Measurements from ENCODE around the gene SHISA9.

Gene SHISA9

DNA sequence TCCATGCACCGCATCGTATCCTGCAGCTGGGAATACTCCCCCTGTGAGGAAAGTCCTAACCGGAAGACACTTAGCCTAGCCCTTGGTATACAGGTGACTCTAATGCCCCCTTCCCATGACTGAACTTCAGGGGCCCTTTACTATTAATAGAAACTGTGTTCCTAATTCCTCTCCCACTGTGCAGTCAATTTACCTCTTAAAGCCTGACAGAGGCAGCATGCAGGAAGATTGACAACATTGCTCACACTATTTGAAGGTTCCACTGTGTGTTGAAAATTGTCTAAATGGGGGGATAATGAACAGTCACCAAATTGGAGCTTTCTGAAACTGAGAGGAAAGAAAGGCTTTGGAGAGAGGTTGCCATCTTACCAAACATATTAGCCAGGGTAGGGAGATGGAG is 222.6 kb downstream of the SHISA9 start:
- no peak for DNase-seq (ENCODE audit: low spot score)

DNA sequence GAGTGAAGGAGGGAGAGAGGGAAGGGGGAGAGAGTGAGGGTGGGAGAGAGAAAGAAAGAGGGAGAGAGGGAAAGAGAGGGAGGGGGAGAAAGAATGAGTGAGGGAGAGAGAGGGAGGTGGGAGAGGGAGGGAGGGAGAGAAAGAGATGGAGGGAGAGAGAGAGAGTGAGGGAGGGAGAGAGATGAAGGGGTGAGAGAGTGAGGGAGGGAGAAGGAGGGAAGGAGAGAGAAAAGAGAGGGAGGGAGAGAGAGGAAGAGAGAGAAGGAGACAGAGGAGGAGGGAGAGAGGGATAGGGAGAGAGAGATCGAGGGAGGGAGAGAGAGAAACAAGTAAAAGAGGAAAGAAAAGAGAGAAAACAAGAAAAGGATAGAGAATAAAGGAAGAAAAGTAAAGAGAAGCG is 225.7 kb downstream of the SHISA9 start:
- DNase-seq (ENCODE audit: low spot score) = no peak

DNA sequence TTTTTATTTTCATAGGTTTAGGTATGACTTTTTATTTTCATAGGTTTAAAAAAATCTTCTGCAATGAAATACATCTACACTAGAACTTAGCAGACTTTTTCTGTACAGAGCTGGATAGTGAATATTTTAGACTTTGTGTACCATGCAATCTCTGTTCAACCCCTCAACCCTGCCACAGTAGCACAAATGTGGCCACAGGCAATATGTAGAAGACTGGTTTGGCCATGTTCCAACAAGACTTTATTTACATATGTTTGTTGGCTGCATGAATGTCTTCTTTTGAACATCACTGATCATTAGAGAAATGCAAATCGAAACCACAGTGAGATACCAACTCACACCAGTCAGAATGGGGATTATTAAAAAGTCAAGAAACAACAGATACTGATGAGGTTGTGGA is 229.2 kb downstream of the SHISA9 start:
- DNase-seq (ENCODE audit: low spot score) = no peak

DNA sequence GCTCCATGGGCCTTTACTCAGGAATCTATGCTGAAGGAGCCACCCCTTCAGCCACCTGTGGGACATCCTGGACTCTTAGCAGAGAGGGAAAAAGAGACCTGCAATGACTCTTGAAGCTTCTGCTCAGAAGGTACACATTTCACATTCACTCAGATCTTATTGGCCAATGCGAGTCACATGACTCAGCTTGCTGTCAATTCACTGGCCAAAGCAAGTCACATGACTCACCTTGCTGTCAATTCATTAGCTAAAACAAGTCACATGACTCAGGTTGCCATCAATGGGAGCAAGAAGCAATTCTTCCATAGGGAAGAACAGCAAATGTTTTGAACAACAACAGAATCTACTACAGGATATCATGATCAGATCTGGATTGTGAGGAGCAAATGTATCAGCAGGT is 233.4 kb downstream of the SHISA9 start:
- DNase-seq (ENCODE audit: low spot score) = no peak

DNA sequence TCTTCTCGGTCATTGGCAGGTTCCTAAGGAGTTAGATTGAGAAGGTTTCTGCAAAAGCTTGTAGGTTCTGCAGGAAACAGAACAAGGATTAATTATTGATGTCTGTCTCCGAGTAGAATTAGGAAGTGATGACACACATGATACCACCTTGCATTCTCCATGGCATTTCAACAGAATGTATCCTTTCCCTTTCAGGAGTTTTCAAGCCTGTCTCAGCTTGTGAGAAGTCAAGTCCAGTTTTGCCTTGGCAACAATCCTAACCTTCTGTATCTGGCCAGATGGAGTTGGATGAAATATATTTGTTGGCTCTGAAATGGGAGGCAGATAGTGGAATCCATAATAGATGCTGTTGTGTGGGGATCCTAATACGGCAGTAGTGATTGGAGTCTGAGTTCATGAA is 235.5 kb downstream of the SHISA9 start:
- DNase-seq (ENCODE audit: low spot score) = no peak

DNA sequence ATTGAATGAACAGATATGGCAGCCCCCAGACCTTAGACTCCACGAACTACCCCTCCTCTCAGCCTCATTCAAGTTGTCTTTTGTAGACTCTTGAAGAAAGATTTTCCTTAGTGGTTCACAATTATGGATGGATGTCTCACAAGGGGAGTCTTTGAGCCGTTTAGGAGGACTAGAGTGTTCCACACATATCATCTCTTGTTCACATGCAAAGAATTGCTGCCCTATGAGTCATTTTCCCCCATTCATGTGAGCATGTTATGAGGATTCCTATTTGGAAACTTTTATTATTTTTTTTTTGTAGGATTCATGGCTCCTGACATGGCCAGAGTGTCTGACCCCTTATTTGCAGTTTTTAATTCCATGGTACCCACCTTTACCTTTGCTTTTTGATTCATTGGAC is 237.1 kb downstream of the SHISA9 start:
- DNase-seq (ENCODE audit: low spot score) = no peak

DNA sequence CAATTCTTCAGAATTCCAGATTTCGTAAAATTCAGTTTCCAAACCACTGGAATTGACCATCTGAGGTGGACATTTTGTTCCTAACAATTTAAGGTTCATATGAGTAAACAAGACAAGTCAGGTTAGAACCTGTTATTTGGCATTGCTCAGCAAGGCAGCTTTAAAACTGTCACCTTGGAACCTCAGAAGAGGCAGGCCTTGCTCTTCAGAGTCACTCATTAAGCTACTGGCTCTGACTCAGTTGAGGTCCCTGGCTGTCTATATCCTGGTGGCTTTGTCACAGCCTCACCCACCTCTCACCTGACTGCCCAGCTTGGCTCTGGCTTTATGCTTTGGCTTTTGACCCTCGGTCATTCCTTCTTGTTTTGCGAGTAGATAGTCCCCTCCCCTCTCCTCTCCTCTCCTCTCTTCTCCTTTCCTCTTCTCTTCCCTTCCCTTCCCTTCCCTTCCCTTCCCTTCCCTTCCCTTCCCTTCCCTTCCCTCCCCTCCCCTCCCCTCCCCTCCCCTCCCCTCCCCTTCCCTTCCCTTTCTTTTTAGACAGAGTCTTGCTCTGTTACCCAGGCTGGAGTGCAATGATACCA is 238.4 kb downstream of the SHISA9 start:
- DNase-seq (ENCODE audit: low spot score) = no peak

DNA sequence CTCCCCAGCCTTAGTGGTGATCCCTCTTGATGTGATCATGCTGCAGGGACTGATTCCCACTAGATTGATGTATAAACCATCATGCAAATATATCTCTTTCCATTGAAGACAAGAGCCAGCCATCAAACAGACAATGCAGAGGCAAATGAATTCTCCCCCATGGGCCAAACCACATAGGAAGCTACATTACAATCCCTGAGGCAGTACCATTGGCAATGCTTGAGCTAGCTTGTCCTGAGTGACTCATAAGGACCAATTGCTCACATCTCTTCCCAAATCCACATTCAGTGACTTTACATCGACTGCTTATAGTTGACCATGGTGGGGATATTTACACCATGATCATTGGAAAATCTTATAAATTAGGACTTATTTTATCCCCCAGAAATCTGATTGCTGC is 242.2 kb downstream of the SHISA9 start:
- no peak for DNase-seq (ENCODE audit: low spot score)

DNA sequence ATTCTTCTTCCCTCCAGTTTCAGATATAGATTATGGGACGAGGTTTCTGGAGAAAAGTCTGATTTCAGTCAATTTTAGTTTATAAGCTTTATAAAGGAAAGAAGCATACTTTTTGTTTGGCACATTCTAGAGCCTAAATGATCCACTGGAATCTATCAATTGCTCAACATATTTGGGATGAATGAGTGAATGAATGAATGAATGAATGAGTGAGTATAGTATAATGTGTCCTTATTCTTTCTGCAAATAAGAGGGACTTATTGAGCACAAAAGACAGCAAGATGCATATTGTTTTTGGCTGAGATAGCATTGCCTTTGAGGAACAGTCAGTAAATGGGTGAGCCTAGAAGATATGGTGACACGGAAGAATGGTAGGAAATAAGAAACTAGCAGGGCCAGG is 245.4 kb downstream of the SHISA9 start:
- DNase-seq (ENCODE audit: low spot score) = no peak

DNA sequence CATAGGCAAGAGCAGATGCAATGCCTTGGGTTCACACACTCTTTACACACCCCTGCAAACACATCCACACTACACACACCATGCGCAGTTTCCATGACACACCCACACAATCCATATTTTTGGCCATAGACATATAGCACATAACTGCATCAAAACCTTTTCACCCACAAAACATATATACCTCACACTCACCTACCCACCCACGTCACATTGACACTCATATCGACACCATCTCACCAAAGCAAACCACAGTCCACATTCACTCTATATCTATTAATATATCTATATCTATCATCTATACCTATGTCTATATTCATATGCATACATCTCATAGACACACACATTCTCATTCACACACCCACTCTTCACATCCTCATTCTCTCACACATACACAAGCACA is 246.9 kb downstream of the SHISA9 start:
- DNase-seq (ENCODE audit: low spot score) = no peak

DNA sequence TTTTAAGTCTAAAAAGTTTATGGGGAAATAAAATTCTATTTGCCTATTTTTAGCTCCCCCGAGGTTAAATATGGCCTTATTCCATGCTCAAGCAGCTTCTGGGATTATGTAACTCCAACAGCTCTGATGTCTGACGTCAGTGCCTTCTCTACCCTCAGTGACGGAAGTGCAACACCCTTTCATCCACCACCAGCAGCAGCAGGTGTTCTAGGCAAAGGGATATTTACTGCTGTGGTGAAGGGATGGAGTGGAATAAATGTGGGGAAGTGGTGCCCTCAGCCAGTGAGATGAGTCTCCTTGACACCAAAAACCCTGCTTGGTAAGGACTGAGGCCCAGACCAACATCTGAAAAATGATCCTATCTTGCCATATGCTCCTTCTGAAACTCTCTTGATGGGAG is 247.4 kb downstream of the SHISA9 start:
- no peak for DNase-seq (ENCODE audit: low spot score)

DNA sequence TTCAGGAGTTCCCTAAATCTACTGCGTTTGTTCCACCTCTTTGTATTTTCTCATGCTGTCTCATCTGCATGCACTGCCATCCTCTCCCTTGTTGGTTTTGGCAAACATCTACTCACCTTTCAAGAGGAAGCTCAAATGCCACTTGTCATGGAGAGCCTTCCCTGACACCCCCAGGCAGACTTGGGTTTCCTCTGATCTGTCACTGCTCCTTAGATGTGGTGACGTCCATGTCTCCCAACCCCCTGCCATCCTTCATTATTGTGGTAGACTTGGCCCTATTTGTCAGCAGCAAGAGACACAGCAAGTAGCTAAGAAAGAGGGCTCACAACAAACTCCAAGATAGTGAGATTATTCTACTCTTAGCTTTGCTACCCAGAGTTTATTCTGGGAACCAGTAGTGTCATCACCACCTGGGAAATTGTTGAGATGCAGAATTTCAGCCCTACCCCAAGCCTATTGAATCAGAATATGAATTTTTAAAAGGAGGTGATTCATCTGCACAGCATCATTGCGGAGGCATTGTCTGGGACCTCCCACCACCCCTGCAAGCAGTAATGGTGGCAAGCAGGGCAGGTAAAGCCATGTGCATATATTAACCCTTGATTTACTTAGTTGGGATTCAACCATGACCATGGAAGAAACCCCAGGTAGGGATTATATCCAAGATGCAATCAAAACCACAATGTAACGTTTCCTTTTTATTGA is 248.9 kb downstream of the SHISA9 start:
- no peak for DNase-seq (ENCODE audit: low spot score)

DNA sequence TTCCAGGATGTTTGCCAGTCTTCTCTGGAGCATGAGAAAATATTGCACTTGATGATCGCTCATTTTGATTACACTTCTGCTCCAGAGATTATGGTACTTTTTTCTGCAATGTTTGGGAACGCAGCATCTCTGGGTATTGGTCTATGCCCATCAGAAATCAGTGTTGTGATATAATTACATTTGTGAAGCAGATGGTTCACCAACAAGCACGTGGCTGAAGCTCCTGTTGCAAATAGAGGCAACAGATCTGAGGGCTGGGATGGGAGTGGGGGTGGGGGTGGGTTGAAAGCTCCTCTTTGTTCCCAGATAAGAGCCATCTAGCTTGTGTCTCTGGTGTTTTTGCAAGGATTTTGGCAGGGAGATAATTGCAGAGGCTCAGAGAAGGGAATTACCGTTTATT is 252.3 kb downstream of the SHISA9 start:
- no peak for DNase-seq (ENCODE audit: low spot score)

DNA sequence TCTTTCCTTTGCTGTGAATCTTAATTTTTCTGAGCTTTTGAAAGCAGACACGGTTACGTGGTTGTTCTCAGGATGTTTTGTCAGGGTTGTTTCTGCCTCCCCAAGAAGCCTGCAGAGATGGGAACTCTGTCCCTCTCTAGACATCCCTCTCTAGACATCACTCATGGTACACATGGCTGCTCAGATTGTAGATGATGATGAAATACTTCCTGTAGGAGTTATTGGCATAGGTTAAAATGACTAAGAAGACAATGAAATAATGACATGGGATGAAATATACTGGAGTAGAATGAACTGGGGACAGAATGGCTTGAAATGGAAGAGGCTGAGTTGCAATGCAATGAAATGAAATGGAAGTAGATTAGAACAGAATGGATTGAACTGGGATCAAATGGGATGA is 253.4 kb downstream of the SHISA9 start:
- no peak for DNase-seq (ENCODE audit: low spot score)

DNA sequence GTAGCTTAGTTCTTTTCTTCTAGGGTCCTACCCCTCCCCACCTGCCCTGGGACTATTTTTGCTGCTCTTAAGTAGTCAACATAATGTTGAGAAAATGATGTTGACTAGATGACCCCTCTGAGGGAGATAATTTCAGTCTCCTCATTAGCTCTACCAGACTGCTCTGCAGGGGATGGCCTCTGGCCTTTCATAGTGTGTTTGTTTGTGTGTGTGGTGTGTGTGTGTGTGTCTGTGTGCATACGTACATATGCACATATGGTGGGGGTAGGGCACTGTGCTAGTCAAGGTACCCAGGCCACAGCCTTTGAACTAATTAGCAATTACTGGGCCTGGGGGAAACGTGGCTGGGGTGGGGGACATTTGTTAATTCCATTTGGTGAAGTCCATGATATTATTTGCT is 254.0 kb downstream of the SHISA9 start:
- DNase-seq (ENCODE audit: low spot score) = no peak

DNA sequence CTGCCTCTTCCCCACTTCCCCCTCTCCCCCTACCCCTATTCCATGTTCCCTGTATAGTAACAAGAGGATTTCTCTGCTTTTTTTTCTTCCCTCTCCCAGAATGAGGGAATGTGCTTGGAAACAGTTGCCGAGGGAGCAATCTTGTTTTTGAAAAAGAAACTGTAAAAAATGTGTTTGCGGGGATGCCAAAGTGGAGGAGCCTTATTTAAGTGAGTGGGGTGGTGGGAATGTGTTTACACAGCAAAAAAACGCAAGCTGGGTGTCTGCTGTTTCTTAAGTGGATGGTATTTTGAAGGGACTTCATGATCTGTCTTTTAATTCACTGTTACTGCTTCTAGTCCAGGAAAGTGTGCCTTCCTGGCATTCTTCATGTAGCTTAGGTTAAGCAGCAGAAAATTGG is 254.4 kb downstream of the SHISA9 start:
- DNase-seq (ENCODE audit: low spot score) = no peak

DNA sequence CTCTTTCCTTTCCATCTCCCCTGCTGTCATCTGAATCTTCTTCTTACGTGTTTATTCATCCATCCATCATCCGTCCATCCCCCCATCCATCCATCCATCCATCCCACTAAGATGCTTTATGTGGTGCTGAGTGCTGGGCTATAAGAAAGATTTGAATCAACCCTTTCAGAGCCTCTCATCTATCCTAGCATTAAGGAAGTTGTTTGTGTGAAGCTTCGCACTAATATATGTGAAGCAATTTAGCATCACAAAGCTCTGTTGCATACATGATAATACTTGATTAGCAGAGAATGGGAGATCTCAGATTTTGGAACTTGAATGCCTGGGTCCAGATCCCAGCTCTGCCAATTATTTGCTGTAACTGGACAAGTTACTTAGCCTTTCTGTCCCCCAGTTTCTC is 255.7 kb downstream of the SHISA9 start:
- no peak for DNase-seq (ENCODE audit: low spot score)

DNA sequence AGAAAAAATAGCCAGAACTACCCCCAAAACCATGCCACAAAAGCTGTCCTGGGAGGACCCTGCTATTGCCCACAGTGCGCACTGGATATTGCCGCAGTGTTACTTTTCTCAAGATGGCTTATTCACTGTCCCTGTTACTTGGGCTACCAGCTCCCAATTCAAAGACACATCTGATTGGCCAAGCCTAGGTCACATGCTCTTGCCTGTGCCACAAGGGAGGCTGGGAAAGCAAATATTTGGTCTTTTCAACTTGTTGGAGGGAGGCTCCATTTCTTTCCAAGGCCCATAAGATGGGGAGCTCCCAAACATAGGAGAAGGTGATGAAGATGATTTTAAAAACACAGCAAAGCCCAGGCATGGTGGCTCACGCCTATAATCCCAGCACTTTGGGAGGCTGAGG is 257.0 kb downstream of the SHISA9 start:
- no peak for DNase-seq (ENCODE audit: low spot score)

DNA sequence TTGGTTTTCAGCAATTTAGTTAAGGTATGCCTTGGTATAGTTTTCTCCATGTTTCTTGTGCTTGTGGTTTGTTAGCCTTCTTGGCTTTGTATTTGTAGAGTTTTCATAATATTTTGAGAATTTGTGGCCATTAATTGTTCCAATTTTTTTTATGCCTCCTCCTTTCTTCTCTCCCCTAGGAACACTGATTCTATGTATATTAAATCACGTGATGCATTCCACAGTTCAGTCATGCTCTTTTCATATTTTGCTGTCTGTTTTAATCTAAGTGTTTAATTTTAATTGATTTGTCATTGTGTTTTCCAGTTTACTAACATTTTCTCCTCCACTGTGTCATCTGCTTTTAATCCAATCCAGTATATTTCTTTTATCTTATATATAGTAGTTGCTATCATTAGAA is 263.6 kb downstream of the SHISA9 start:
- no peak for DNase-seq (ENCODE audit: low spot score)

DNA sequence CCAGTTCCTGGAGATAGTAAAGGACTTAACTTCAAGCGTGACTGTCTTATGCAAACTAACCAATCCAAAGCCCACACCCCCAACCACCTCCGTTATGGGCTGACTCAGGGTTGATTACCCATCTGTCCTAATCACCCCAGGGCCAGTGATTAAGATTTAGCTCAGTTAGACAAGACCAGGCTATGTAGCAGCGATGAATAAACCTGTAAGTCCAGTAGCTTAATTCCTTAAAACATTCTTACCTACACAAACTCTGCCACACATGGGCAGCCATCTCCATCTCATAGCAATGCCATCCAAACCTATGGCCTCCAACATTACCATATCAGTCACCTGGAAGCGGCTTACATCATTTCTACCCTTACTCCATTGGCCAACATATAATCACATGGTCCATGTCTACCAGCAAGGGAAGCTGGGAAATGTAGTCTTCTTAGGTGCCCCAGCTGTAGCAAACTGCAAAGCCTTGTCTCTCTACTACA is 266.7 kb downstream of the SHISA9 start:
- no peak for DNase-seq (ENCODE audit: low spot score)

DNA sequence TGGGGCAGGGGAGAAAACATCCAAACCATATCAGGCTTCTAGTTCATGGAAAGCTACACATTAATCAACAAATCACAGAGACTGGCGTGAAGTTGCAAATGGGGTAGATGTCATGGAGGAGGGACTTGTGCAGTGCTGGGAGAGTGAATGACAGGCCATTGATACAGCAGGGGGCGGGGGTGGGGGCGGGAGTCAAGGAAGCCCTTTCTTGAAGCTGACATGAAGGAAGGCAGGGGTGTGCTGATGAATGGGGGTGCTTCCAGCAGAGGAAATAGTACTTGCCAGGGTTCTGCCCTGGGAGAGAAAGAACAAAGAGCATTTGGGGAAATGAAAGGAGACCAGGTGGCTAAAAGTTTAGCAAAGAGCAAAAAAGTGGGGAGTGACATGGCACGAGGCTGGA is 269.9 kb downstream of the SHISA9 start:
- DNase-seq (ENCODE audit: low spot score) = no peak

DNA sequence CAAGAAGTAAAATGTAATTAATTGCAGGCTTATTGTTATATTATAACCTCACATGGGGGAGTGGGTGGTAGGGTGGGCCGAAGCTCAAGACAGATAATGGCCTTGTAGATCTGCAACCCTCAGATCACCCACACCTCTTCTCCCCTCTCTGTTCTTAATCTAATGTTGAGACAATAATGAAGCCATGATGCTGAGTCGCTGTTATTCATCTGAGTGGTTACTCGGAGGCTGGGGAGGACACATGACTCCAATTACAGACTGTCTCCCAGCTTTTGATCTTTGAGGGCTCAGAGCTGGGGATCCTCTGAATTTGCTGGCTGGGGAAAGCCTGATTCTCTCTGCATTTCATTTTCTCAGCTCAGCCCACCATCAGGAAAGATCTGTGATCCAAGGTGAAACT is 275.3 kb downstream of the SHISA9 start:
- DNase-seq (ENCODE audit: low spot score) = no peak

DNA sequence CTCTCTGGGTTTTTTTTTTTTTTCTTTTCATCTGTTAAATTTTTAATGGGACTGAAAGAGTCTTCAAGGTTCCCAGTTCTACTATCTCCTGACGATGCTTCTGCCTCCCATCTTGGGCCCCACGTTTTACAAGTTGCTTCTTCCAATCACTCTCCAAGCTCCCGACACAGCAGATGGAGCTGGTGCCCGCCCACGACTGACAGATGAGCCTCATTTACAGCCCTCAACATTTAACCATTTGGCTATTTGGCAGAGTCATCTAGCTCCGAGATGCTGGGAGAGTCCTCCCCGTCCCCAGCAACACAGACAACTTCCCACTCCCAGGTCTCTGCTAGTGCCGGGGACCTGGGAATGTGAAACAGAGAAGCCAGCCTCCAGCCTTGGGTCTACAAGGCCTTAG is 276.9 kb downstream of the SHISA9 start:
- DNase-seq (ENCODE audit: low spot score) = no peak

DNA sequence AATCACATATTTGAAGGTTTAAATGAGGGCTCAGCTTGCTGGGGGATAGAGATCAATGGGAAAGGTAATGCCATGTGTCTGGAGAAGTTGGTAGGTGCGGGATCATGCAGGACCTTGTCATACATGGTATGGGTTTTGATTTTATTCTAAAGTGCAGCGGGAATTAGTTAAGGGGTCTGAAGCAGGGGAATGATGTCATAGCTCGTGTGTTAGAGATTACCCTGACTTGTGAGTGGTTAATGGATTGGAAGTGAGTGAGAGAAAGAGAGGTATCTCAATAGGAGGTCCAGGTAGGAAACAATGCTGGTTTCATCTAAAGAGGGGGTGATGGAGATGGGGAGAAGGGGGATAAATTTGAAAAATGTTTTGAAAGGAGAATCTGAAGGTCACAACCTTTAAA is 280.0 kb downstream of the SHISA9 start:
- DNase-seq (ENCODE audit: low spot score) = no peak
